Activated T-cell treated with anti-CD3 and anti-CD28 coated beads, Interleukin-2, amount 50 U/mL, for 4 hours (primary cell): Measurements from ENCODE around the gene SH3TC1. TPM values are rescaled to one million over a fixed set of nuclear protein-coding genes. Genes with fewer than 3 reads are reported as not detected.
A peak's percentile ranks its signal among the peaks of the same experiment; 100 is the strongest.

Experiments used
- ATAC-seq, 2 donors: fragments of 200-7000 bp; cut with Tn5 transposase; one replicate each; pipeline ENCODE4 v1.10.0; 2021
- DNase-seq: peaks from one replicate; pipeline ENCODE4 v3.0.0-alpha.2; 2020
- H3K27me3 Mint-ChIP-seq: one replicate; pipeline ENCODE4 v1.8.0; 2021; ENCODE audit warnings: low read depth, mixed read lengths
- H3K36me3 Mint-ChIP-seq: one replicate; pipeline ENCODE4 v1.8.0; 2022; ENCODE audit warnings: mixed read lengths; ENCODE audit not compliant: insufficient read depth
- H3K4me1 Mint-ChIP-seq: one replicate; pipeline ENCODE4 v1.8.0; 2021; ENCODE audit warnings: low read depth, mixed read lengths
- H3K4me3 Mint-ChIP-seq: one replicate; pipeline ENCODE4 v1.8.0; 2021; ENCODE audit warnings: mild to moderate bottlenecking, moderate library complexity, mixed read lengths
- H3K9me3 Mint-ChIP-seq: one replicate; pipeline ENCODE4 v1.8.0; 2021; ENCODE audit warnings: mixed read lengths
- total RNA-seq, 3 donors: library from RNA; stranded (reverse); gene quantifications; one replicate each; pipeline ENCODE4 v1.2.1, GENCODE V29; 2021

SH3TC1 gene
- total RNA-seq, 3 donors from 2014 or later: 3.0 to 8.8 (median 4.0) TPM

DNA sequence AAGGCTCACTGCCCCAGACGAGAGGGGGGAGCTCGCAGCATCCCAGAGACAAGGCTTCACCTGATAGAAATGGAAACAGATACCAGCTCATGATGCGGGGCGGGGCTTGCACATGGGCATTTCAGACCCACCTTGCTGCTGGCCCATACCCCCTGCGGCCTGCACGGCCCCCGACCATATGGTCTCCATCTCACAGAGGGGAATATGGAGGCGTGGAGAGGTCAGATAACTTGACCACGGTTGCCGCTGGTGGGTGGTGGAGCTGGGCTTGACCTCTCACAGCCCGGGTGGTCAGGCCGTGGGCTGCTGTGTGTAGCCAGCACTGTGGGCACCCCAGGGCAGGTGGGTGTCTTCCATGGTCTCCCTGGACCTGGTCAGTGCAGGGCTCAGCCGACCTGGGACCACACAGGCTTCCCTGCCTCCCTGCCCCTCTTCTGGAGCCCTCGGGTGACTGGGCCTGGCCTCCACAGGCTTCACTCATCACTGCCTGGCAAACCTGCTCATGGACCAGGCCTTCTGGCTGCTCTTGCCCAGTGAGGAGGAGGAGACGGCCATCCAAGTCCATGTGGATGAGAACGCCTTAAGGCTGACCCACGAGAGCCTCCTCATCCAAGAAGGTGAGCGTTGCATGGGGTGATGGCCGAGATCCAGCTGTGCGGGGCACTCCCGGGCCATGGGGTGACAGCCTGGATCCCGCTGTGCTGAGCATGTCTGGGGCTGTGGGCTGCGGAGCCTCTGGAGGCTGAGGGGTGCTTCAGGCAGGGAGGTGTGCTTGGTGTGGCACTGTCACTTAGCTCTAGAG, 16.8 kb downstream of the SH3TC1 start:
- no peak for ATAC-seq
- H3K4me3 Mint-ChIP-seq: no peak overlapping the region
- peaks cover 12% of the 10 kb centered on the region for H3K36me3 Mint-ChIP-seq
- no peaks in the 10 kb centered on the region for H3K27me3 Mint-ChIP-seq
- DNase-seq: no peak
- peaks cover 8% of the 10 kb centered on the region for H3K4me1 Mint-ChIP-seq
- no peaks in the 10 kb centered on the region for H3K9me3 Mint-ChIP-seq

DNA sequence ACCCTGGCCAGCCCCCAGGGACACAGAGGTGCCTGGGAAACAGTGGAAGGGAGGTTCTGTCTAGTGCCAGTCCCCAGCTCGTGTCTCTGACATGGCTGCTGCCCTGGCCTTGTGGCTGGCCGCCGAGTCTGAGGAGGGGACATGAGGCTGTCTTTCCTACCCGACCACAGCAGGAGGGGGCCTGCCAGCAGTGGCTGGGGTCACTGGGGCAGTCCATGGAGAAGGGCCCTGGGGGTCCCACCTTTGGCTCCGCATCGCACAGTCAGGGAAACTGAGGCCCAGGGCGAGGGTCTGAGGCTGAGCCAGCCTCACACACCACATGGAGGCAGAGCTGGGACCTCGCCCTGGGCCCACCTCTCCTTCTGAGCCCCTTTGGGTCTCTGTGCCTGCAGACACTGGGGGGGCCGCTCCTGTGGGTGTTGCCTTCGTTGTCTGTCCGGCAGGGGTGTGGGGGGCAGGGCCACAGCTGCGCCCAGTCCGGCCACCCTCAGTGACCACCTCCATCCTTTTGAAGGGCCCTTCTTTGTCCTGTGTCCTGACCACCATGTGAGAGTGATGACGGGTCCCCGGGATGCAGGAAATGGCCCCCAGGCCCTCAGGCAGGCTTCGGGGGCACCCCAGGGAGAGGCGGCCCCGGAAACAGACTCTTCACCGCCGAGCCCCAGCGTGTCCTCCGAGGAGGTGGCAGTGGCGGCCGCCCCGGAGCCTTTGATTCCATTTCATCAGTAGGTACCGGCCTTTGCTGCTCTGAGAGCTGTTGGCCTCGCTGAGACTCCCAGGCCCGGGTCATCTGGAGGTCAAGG, 17.6 kb downstream of the SH3TC1 start:
- DNase-seq: no peak
- no peak for ATAC-seq
- H3K36me3 Mint-ChIP-seq: peaks cover 12% of the 10 kb centered on the region
- H3K4me3 Mint-ChIP-seq: no peak overlapping the region
- H3K9me3 Mint-ChIP-seq: no peaks in the 10 kb centered on the region
- no peaks in the 10 kb centered on the region for H3K27me3 Mint-ChIP-seq
- peaks cover 16% of the 10 kb centered on the region for H3K4me1 Mint-ChIP-seq

- H3K27me3 Mint-ChIP-seq: no peaks in the 10 kb centered on the region
- DNase-seq (no peak), ATAC-seq (no peak)
- peaks cover 12% of the 10 kb centered on the region for H3K36me3 Mint-ChIP-seq
- no peaks in the 10 kb centered on the region for H3K9me3 Mint-ChIP-seq
- peaks cover 20% of the 10 kb centered on the region for H3K4me1 Mint-ChIP-seq
- H3K4me3 Mint-ChIP-seq: no peak overlapping the region
Observed at GRCh38 chr4:8217246-8217511, 18.1 kb downstream of the SH3TC1 start.

DNA sequence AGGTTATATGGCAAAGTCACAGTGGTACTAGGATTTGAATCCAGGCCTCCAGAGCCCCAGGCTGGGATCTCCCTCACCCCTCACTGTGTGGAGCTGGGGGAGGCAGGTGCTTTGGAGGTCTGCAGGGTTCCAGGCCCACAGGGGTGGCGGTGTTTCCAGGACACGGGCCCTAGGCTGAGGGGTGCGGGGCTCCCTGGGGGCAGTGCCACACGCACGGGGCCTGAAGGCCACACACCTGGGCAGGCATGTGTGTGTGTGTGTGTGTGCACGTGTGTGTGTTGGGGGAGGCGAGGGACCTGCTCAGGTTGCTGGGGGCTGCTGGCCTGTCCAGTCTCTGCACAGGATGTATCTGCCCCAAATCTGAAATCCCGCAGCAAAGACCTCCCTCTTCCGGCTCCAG, 18.8 kb downstream of the SH3TC1 start:
- H3K4me1 Mint-ChIP-seq: peaks cover 24% of the 10 kb centered on the region
- no peaks in the 10 kb centered on the region for H3K9me3 Mint-ChIP-seq
- no peak for DNase-seq
- peaks cover 16% of the 10 kb centered on the region for H3K36me3 Mint-ChIP-seq
- ATAC-seq: no peak
- H3K4me3 Mint-ChIP-seq: no peak overlapping the region
- H3K27me3 Mint-ChIP-seq: no peaks in the 10 kb centered on the region

DNA sequence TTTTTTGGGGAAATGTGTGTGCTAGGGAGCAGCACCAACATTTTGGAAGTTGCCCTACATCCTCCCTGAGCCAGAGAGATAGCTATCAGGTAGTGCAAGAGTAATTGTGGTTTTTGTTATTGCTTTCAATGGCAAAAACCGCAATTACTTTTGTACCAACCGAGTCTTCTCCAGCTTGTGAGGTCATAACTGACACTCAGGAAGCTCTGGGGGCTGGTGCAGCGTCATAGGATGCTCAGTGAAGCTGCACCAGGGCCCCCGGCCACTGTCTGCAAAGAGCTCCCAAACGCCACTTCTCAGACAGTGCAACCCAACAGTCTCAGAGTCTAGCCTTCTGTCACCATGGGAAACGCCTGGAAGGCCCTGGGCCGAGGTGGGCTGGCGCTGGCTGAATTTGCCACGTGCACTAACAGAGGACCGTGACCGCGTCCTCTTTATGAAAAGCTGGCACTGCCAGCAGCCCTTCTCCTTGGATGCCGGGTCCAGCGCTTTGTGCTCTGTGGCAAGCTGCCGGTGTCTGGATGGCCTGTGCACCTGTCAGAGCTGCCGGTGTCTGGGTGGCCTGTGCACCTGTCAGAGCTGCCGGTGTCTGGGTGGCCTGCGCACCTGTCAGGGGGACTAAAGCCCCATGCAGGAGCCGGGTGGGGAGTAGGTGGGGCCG, 19.4 kb downstream of the SH3TC1 start:
- no peaks in the 10 kb centered on the region for H3K9me3 Mint-ChIP-seq
- peaks cover 17% of the 10 kb centered on the region for H3K36me3 Mint-ChIP-seq

DNA sequence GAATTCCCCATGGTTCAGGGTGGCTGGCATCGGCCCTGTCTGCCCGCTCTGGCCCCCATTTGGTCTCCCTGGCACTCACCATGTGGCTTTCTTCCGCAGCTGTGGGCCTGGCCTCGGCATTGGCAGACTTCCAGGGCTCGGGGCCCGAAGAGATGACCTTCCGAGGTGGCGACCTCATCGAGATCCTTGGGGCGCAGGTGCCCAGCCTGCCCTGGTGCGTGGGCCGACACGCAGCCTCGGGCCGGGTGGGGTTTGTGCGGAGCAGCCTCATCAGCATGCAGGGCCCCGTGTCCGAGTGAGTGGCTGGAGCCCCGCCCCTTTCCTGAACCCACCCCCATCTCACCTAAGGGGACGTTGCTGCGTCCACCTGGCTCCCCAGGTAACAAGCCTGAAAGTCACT, 20.1 kb downstream of the SH3TC1 start:
- no peaks in the 10 kb centered on the region for H3K9me3 Mint-ChIP-seq
- no peak overlapping the region for H3K4me3 Mint-ChIP-seq
- no peak for ATAC-seq
- H3K36me3 Mint-ChIP-seq: peaks cover 24% of the 10 kb centered on the region
- peaks cover 27% of the 10 kb centered on the region for H3K4me1 Mint-ChIP-seq
- no peak for DNase-seq
- H3K27me3 Mint-ChIP-seq: no peaks in the 10 kb centered on the region

More for the DNA sequence above, 19.4 kb downstream of the SH3TC1 start:
- H3K4me1 Mint-ChIP-seq: peaks cover 24% of the 10 kb centered on the region
- no peaks in the 10 kb centered on the region for H3K27me3 Mint-ChIP-seq
- H3K4me3 Mint-ChIP-seq: no peak overlapping the region
- ATAC-seq: no peak
- DNase-seq: no peak

- ATAC-seq: no peak
- H3K9me3 Mint-ChIP-seq: no peaks in the 10 kb centered on the region
- no peak for DNase-seq
- peaks cover 31% of the 10 kb centered on the region for H3K4me1 Mint-ChIP-seq
- H3K4me3 Mint-ChIP-seq: no peak overlapping the region
- H3K36me3 Mint-ChIP-seq: peaks cover 27% of the 10 kb centered on the region
- H3K27me3 Mint-ChIP-seq: no peaks in the 10 kb centered on the region
Observed at GRCh38 chr4:8220661-8221450, 21.8 kb downstream of the SH3TC1 start.

DNA sequence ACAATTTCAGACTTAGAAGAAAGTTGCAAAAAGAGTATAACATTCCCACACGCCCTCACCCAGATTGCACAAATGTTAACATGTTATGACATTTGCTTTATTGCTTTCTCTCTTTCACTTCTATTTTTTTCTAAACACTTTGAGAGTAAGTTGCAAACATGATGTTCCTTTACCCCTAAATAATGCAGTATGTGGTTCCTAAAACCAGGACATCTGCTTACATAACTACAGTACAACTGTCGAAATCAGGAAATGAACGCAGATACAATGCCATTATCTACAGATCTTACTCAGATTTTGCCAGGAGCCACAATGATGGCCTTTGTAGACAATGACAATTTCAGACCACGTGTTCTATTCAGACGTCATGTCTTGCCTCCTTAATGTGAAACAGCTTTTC, 22.4 kb downstream of the SH3TC1 start:
- ATAC-seq (peak; percentile 52 to 56), DNase-seq (no peak)
- H3K4me3 Mint-ChIP-seq: no peak overlapping the region
- H3K9me3 Mint-ChIP-seq: no peaks in the 10 kb centered on the region
- peaks cover 27% of the 10 kb centered on the region for H3K36me3 Mint-ChIP-seq
- H3K4me1 Mint-ChIP-seq: peaks cover 31% of the 10 kb centered on the region
- no peaks in the 10 kb centered on the region for H3K27me3 Mint-ChIP-seq

GRCh38 chr4:8221985-8222384, 22.9 kb downstream of the SH3TC1 start:
- no peak for ATAC-seq

DNA sequence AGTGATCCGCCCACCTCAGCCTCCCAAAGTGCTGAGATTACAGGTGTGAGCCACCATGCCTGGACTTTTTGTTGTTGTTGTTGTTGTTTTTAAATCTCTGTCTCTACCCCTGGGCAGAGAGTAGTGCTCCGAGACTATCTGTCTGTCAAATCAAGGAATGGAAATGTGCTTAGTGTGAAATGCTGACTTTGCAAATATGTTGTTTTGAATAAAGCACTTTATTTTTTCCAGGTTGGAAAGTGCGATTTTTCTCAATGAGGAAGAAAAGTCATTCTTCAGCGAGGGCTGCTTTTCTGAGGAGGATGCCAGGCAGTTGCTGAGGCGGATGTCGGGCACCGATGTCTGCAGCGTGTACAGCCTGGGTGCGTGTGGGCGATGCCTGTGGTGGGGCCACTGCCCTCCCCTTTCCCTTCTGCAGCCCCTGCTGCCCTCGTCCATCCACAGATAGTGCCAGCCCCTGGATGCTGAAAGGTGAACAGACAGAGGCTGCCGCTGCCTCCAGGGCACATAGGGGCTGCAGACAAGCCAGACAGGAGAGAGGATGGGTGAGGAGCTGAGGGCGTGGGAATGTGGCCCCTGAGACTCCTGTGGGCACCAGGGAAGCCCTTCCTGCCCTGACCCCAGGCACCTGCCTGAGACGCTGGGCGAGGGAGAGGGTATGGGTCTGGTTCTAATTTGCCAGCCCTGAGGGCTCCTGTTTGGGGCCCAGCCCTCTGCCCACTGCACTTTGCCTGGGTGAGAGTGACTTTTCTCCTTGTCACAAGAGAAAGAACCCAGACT, 23.7 kb downstream of the SH3TC1 start:
- DNase-seq (no peak), ATAC-seq (no peak)
- peaks cover 27% of the 10 kb centered on the region for H3K36me3 Mint-ChIP-seq
- no peaks in the 10 kb centered on the region for H3K9me3 Mint-ChIP-seq
- H3K4me3 Mint-ChIP-seq: no peak overlapping the region
- no peaks in the 10 kb centered on the region for H3K27me3 Mint-ChIP-seq
- peaks cover 34% of the 10 kb centered on the region for H3K4me1 Mint-ChIP-seq

More at GRCh38 chr4:8221985-8222384, 22.9 kb downstream of the SH3TC1 start:
- no peak for DNase-seq
- H3K27me3 Mint-ChIP-seq: no peaks in the 10 kb centered on the region
- H3K4me3 Mint-ChIP-seq: no peak overlapping the region
- H3K4me1 Mint-ChIP-seq: peaks cover 34% of the 10 kb centered on the region
- H3K9me3 Mint-ChIP-seq: no peaks in the 10 kb centered on the region
- H3K36me3 Mint-ChIP-seq: peaks cover 27% of the 10 kb centered on the region

GRCh38 chr4:8224267-8224974, 25.3 kb downstream of the SH3TC1 start:
- Mint-ChIP-seq H3K4me1 (peaks cover 43% of the 10 kb centered on the region), H3K4me3 (no peak overlapping the region), H3K9me3 (no peaks in the 10 kb centered on the region), H3K27me3 (no peaks in the 10 kb centered on the region), H3K36me3 (peaks cover 27% of the 10 kb centered on the region)
- DNase-seq: no peak
- no peak for ATAC-seq

DNA sequence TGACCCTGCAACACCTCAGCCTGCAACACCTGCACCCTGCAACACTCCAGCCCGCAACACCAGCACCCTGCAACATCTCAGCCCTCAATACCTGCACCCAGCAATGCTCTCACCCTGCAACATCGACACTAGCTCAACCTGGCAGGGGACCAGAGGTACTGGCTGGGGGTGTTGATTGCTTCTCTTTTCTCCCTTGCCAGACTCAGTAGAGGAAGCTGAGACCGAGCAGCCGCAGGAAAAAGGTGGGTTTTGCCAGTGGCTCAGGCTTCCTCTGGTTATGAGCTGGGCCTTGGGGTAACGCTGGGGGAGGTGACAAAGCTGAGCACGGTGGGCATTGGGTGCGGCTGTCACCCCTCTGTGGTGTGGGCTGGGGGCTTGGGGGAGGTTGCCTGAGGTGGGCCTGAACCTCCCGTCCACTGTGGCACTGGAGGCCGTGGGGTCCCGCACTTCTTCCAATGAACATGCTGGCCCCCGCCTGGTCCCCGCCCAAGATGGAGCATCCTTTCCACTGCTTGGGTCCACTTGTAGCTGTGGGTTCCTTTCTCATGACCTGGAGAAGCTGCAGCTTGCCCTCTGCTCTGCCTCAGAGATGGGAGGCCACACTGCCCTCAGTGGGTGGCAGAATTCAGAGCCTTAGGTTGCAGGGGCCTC, 26.0 kb downstream of the SH3TC1 start:
- Mint-ChIP-seq H3K36me3 (peaks cover 20% of the 10 kb centered on the region), H3K9me3 (no peaks in the 10 kb centered on the region), H3K4me3 (no peak overlapping the region), H3K27me3 (no peaks in the 10 kb centered on the region), H3K4me1 (peaks cover 41% of the 10 kb centered on the region)
- DNase-seq: no peak
- ATAC-seq: no peak
